Panc1 (cell line): ENCODE data around the gene RNF133.

ENCODE experiments used
- CTCF ChIP-seq: fragments of 450-650 bp; IDR thresholded peaks from 2 replicates; pipeline ENCODE4 v1.5.1; 2017; ENCODE audit warnings: mild to moderate bottlenecking
- POLR2AphosphoS5 ChIP-seq: IDR thresholded peaks from 2 replicates; pipeline ENCODE4 v1.6.1; 2012; ENCODE audit warnings: mild to moderate bottlenecking, low read depth, low read length, moderate library complexity

- TF ChIP-seq CTCF (no peak), POLR2AphosphoS5 (no peak)
These were observed 47.5 kb downstream of the RNF133 start for GRCh38 chr7:122651451-122651850.
